ENCODE data around the gene ZNF3.
A peak's percentile ranks its signal among the peaks of the same experiment; 100 is the strongest.

Gene ZNF3

DNA sequence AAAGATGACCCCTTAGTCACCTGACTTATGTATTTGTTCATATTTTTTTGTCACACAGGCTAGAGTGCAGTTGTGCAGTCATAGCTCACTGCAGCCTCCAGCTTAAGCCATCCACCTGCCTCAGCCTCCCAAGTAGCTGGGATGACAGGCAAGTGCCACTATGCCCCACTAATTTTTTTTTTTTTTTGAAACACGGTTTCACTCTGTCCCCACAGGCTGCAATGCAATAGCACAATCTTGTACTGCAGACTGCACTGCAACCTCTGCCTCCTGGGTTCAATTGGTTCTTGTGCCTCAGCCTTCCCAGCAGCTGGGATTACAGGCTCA, 47.1 kb upstream of the ZNF3 start:
- H3K4me2 ChIP-seq (ENCODE audit: low read depth, low read length, poor library complexity, severe bottlenecking) = peak overlapping the region; percentile 98
- peaks cover 25% of the 10 kb centered on the region for H3K79me2 ChIP-seq (ENCODE audit: insufficient read depth, low read length)
- peak overlapping the region; percentile 95 for H3K4me3 ChIP-seq (ENCODE audit: low read length, poor library complexity, severe bottlenecking)
- peak overlapping the region; percentile 97 for H3K9ac ChIP-seq (ENCODE audit: low read depth, low read length, poor library complexity, severe bottlenecking)
- H3K27me3 ChIP-seq (ENCODE audit: insufficient read depth, low read length, poor library complexity, severe bottlenecking) = no peaks in the 10 kb centered on the region
- H3K9me3 ChIP-seq (ENCODE audit: insufficient read depth, low read depth, low read length) = no peaks in the 10 kb centered on the region
- no peaks in the 10 kb centered on the region; the same call in 1 of the 2 replicates for H3F3A ChIP-seq (ENCODE audit: low read depth)
- peaks cover 25% of the 10 kb centered on the region for H3K4me1 ChIP-seq (ENCODE audit: insufficient read depth, low read length, poor library complexity, severe bottlenecking)
- no peak overlapping the region for H2AFZ ChIP-seq (ENCODE audit: low read length)
- H4K20me1 ChIP-seq (ENCODE audit: insufficient read depth, low read length, poor library complexity, severe bottlenecking) = no peaks in the 10 kb centered on the region
- TF ChIP-seq, protein P1, sequence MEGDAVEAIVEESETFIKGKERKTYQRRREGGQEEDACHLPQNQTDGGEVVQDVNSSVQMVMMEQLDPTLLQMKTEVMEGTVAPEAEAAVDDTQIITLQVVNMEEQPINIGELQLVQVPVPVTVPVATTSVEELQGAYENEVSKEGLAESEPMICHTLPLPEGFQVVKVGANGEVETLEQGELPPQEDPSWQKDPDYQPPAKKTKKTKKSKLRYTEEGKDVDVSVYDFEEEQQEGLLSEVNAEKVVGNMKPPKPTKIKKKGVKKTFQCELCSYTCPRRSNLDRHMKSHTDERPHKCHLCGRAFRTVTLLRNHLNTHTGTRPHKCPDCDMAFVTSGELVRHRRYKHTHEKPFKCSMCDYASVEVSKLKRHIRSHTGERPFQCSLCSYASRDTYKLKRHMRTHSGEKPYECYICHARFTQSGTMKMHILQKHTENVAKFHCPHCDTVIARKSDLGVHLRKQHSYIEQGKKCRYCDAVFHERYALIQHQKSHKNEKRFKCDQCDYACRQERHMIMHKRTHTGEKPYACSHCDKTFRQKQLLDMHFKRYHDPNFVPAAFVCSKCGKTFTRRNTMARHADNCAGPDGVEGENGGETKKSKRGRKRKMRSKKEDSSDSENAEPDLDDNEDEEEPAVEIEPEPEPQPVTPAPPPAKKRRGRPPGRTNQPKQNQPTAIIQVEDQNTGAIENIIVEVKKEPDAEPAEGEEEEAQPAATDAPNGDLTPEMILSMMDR (conservative IDR thresholded peaks at IDR 0.05; ENCODE audit: low read length) = no peak
- no peak for TF ChIP-seq EZH2phosphoT487 (IDR thresholded peaks at IDR 0.05; ENCODE audit: borderline replicate concordance)
- H3K36me3 ChIP-seq (ENCODE audit: insufficient read depth, low read length) = no peaks in the 10 kb centered on the region
- no peaks in the 10 kb centered on the region for H3K9me2 ChIP-seq (replicated peaks; ENCODE audit: low read depth, low read length)

GRCh38 chr7:100127866-100128636, 46.5 kb upstream of the ZNF3 start:
- Histone ChIP-seq H3K9me3 (ENCODE audit: insufficient read depth, low read depth, low read length) (no peaks in the 10 kb centered on the region), H4K20me1 (ENCODE audit: insufficient read depth, low read length, poor library complexity, severe bottlenecking) (no peaks in the 10 kb centered on the region), H3K27me3 (ENCODE audit: insufficient read depth, low read length, poor library complexity, severe bottlenecking) (no peaks in the 10 kb centered on the region), H3K4me1 (ENCODE audit: insufficient read depth, low read length, poor library complexity, severe bottlenecking) (peaks cover 25% of the 10 kb centered on the region), H3K4me3 (ENCODE audit: low read length, poor library complexity, severe bottlenecking) (peak overlapping the region; percentile 95), H3K9me2 (replicated peaks; ENCODE audit: low read depth, low read length) (no peaks in the 10 kb centered on the region), H3K36me3 (ENCODE audit: insufficient read depth, low read length) (no peaks in the 10 kb centered on the region), H3K9ac (ENCODE audit: low read depth, low read length, poor library complexity, severe bottlenecking) (peak overlapping the region; percentile 97), H3K79me2 (ENCODE audit: insufficient read depth, low read length) (peaks cover 25% of the 10 kb centered on the region), H3K4me2 (ENCODE audit: low read depth, low read length, poor library complexity, severe bottlenecking) (peak overlapping the region; percentile 98), H3F3A (ENCODE audit: low read depth) (no peaks in the 10 kb centered on the region; the same call in 1 of the 2 replicates), H2AFZ (ENCODE audit: low read length) (peak overlapping the region; percentile 84)
- no peak for TF ChIP-seq EZH2phosphoT487 (IDR thresholded peaks at IDR 0.05; ENCODE audit: borderline replicate concordance)
- TF ChIP-seq, protein P1 (conservative IDR thresholded peaks at IDR 0.05; ENCODE audit: low read length) = no peak

DNA sequence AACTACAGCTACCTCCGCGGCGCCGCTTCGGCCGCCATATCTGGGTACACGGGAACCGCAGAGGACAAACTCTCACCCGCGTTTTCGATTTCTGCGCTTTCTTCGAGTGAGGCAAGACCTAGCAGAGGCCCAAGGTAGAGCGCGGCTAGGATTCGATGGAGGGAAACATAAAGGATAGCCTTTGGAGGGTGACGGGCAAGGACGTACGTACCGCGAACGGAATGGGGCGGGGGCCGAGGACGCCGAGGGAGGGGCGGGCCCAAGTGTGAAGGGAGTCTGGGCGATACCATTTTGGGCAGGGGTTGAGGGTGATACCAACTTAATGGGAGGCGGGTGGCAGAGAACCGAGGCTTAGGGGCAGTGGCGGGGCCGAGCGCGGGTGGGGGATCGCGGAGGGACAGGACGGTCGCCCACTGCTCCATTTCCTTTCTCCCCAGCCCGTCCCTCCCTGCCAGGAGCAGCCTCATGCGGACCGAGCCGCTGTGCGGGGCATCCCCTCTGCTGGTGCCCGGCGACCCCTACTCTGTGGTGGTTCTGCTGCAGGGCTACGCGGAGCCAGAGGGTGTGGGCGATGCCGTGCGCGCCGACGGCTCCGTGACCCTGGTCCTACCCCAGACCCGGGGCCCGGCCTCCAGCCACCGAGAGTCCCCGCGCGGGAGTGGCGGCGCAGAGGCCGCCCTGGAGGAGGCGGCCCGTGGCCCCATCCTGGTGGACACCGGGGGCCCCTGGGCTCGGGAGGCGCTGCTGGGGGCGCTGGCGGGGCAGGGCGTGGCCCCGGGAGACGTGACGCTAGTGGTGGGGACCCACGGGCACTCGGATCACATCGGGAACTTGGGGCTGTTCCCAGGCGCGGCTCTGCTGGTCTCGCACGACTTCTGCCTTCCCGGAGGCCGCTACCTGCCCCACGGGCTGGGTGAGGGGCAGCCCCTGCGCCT, 45.7 kb upstream of the ZNF3 start, which contains the start of gene MBLAC1:
Gene MBLAC1 (plus strand): TSS at position 37 of the 935 bp plus-strand sequence. CDS start 429 bp downstream, at position 466.
- H3K9me2 ChIP-seq (replicated peaks; ENCODE audit: low read depth, low read length) = no peaks in the 10 kb centered on the region
- no peaks in the 10 kb centered on the region for H3K9me3 ChIP-seq (ENCODE audit: insufficient read depth, low read depth, low read length)
- H3F3A ChIP-seq (ENCODE audit: low read depth) = no peaks in the 10 kb centered on the region; the same call in 1 of the 2 replicates
- TF ChIP-seq, protein P1 (conservative IDR thresholded peaks at IDR 0.05; ENCODE audit: low read length) = 0 out of 2 replicates have a peak, but pooled peaks have one; percentile 11
- TF ChIP-seq EZH2phosphoT487 (IDR thresholded peaks at IDR 0.05; ENCODE audit: borderline replicate concordance) = no peak
- H3K9ac ChIP-seq (ENCODE audit: low read depth, low read length, poor library complexity, severe bottlenecking) = peak within 1 kb of the TSS; percentile 97
- peak within 1 kb of the TSS; percentile 98 for H3K4me2 ChIP-seq (ENCODE audit: low read depth, low read length, poor library complexity, severe bottlenecking)
- H3K4me3 ChIP-seq (ENCODE audit: low read length, poor library complexity, severe bottlenecking) = peak within 1 kb of the TSS; percentile 95
- no peaks in the 10 kb centered on the region for H3K36me3 ChIP-seq (ENCODE audit: insufficient read depth, low read length)
- H3K4me1 ChIP-seq (ENCODE audit: insufficient read depth, low read length, poor library complexity, severe bottlenecking) = peaks cover 25% of the 10 kb centered on the region
- H3K79me2 ChIP-seq (ENCODE audit: insufficient read depth, low read length) = peaks cover 30% of the 10 kb centered on the region
- peak within 1 kb of the TSS; percentile 84 for H2AFZ ChIP-seq (ENCODE audit: low read length)
- no peaks in the 10 kb centered on the region for H3K27me3 ChIP-seq (ENCODE audit: insufficient read depth, low read length, poor library complexity, severe bottlenecking)
- H4K20me1 ChIP-seq (ENCODE audit: insufficient read depth, low read length, poor library complexity, severe bottlenecking) = no peaks in the 10 kb centered on the region
